MM.1S (cell line): ENCODE data around the gene NEK8.

Experiments used
- CTCF ChIP-seq: fragments of 300-600 bp; sonication (generic); IDR thresholded peaks from 2 replicates; pipeline ENCODE4 v1.5.1; 2016; ENCODE audit warnings: antibody characterized with exemption, low read length, mixed read lengths
- EZH2phosphoT487 ChIP-seq: fragments of 300-600 bp; sonication (generic); IDR thresholded peaks from 2 replicates; pipeline ENCODE4 v1.6.1; 2018; ENCODE audit warnings: antibody characterized with exemption, low read length

GRCh38 chr17:28715217-28715616 is 13.4 kb upstream of the NEK8 start:
- TF ChIP-seq CTCF = no peak
- TF ChIP-seq EZH2phosphoT487 = no peak
